ENCODE measurements around the gene FAM227B. TPM values are rescaled to one million over a fixed set of nuclear protein-coding genes. Genes with fewer than 3 reads are reported as not detected.

FAM227B gene
- total RNA-seq, 1 experiment from 2014 or later, result 2.3 TPM

GRCh38 chr15:49297584-49297983 lies 323.0 kb downstream of the FAM227B start:
- H3K27me3 Mint-ChIP-seq (ENCODE audit: insufficient read depth, unreplicated experiment), result no peaks in the 10 kb centered on the region
- Histone ChIP-seq H3K9me3 (no peaks in the 10 kb centered on the region), H3K27me3 (replicated peaks; ENCODE audit: control insufficient read depth, insufficient read depth, low read length) (no peaks in the 10 kb centered on the region), H3K4me3 (ENCODE audit: low read depth, low read length) (no peak overlapping the region), H3K36me3 (ENCODE audit: control insufficient read depth, insufficient read depth, low read length) (no peaks in the 10 kb centered on the region), H3K4me1 (no peaks in the 10 kb centered on the region)
- ChIA-PET POLR2A (no interaction called here), CTCF (no interaction called here)
- DNase-seq, result no peak
- no peak overlapping the region for H3K27ac Mint-ChIP-seq (ENCODE audit: unreplicated experiment)
- TF ChIP-seq CTCF (IDR thresholded peaks at IDR 0.05; ENCODE audit: insufficient read depth in 1 of 2, low read depth in 1 of 2, low read length in 1 of 2, severe bottlenecking in 1 of 2, unreplicated experiment in 1 of 2), result no peak
- no peak overlapping the region for H3K4me3 Mint-ChIP-seq (ENCODE audit: unreplicated experiment)
- peaks cover 11% of the 10 kb centered on the region for H3K9me3 Mint-ChIP-seq (ENCODE audit: unreplicated experiment)
- H3K36me3 Mint-ChIP-seq (ENCODE audit: insufficient read depth, unreplicated experiment), result peaks cover 5% of the 10 kb centered on the region
- BruUV-seq (replicated peaks), result no TSS peak
- no peaks in the 10 kb centered on the region for H3K4me1 Mint-ChIP-seq (ENCODE audit: low read depth, unreplicated experiment)
- intact Hi-C loops (cut with micrococcal nuclease; ENCODE audit: unreplicated experiment), result no loop called here

- Histone ChIP-seq H3K4me3 (ENCODE audit: low read depth, low read length) (no peak overlapping the region), H3K4me1 (no peaks in the 10 kb centered on the region), H3K9me3 (no peaks in the 10 kb centered on the region), H3K27me3 (replicated peaks; ENCODE audit: control insufficient read depth, insufficient read depth, low read length) (no peaks in the 10 kb centered on the region), H3K36me3 (ENCODE audit: control insufficient read depth, insufficient read depth, low read length) (no peaks in the 10 kb centered on the region)
- POLR2A ChIA-PET, result no interaction called here
- Mint-ChIP-seq H3K27ac (ENCODE audit: unreplicated experiment) (no peak overlapping the region), H3K36me3 (ENCODE audit: insufficient read depth, unreplicated experiment) (peaks cover 5% of the 10 kb centered on the region), H3K4me1 (ENCODE audit: low read depth, unreplicated experiment) (no peaks in the 10 kb centered on the region), H3K9me3 (ENCODE audit: unreplicated experiment) (peaks cover 11% of the 10 kb centered on the region), H3K4me3 (ENCODE audit: unreplicated experiment) (no peak overlapping the region), H3K27me3 (ENCODE audit: insufficient read depth, unreplicated experiment) (no peaks in the 10 kb centered on the region)
- DNase-seq, result no peak
- CTCF ChIA-PET, result no interaction called here
- BruUV-seq (replicated peaks), result no TSS peak
- intact Hi-C loops (cut with micrococcal nuclease; ENCODE audit: unreplicated experiment), result no loop called here
- no peak for TF ChIP-seq CTCF (IDR thresholded peaks at IDR 0.05; ENCODE audit: insufficient read depth in 1 of 2, low read depth in 1 of 2, low read length in 1 of 2, severe bottlenecking in 1 of 2, unreplicated experiment in 1 of 2)
Measured at GRCh38 chr15:49296258-49296657, 324.4 kb downstream of the FAM227B start.

GRCh38 chr15:49293941-49294340 lies 326.7 kb downstream of the FAM227B start:
- Histone ChIP-seq H3K4me1 (no peaks in the 10 kb centered on the region), H3K9me3 (no peaks in the 10 kb centered on the region), H3K4me3 (ENCODE audit: low read depth, low read length) (no peak overlapping the region), H3K27me3 (replicated peaks; ENCODE audit: control insufficient read depth, insufficient read depth, low read length) (no peaks in the 10 kb centered on the region), H3K36me3 (ENCODE audit: control insufficient read depth, insufficient read depth, low read length) (no peaks in the 10 kb centered on the region)
- Mint-ChIP-seq H3K36me3 (ENCODE audit: insufficient read depth, unreplicated experiment) (peaks cover 5% of the 10 kb centered on the region), H3K27me3 (ENCODE audit: insufficient read depth, unreplicated experiment) (no peaks in the 10 kb centered on the region), H3K27ac (ENCODE audit: unreplicated experiment) (no peak overlapping the region), H3K4me3 (ENCODE audit: unreplicated experiment) (no peak overlapping the region), H3K4me1 (ENCODE audit: low read depth, unreplicated experiment) (no peaks in the 10 kb centered on the region), H3K9me3 (ENCODE audit: unreplicated experiment) (no peaks in the 10 kb centered on the region)
- ChIA-PET CTCF (no interaction called here), POLR2A (no interaction called here)
- no TSS peak for BruUV-seq (replicated peaks)
- intact Hi-C loops (cut with micrococcal nuclease; ENCODE audit: unreplicated experiment), result no loop called here
- no peak for TF ChIP-seq CTCF (IDR thresholded peaks at IDR 0.05; ENCODE audit: insufficient read depth in 1 of 2, low read depth in 1 of 2, low read length in 1 of 2, severe bottlenecking in 1 of 2, unreplicated experiment in 1 of 2)
- DNase-seq, result no peak

Data from Caco-2 (cell line).